PC-9 (cell line): ENCODE data around the gene ATG4B. TPM values are rescaled to one million over a fixed set of nuclear protein-coding genes. Genes with fewer than 3 reads are reported as not detected.

Experiments used
- BruUV-seq: library from RNA; stranded (reverse); fragments of 400-500 nt; replicated peaks from 2 replicates; lab custom pipeline; 2021; lab: Mats Ljungman, UMichigan
- CTCF ChIA-PET: fragments of 300-600 bp; sonication (Branson Sonifier 250); formaldehyde crosslinking; loops from one replicate; lab custom pipeline; 2022; ENCODE audit warnings: antibody characterized with exemption; lab: Charles Lee
- POLR2A ChIA-PET: fragments of 300-600 bp; sonication (Branson Sonifier 250); formaldehyde crosslinking; loops from one replicate; lab custom pipeline; 2022; ENCODE audit warnings: antibody characterized with exemption; ENCODE audit not compliant: unreplicated experiment; lab: Charles Lee
- DNase-seq, 2 experiments: peaks; one replicate each; pipeline versions ENCODE4 v3.0.0 to v3.0.0-alpha.2; 2015 to 2022; ENCODE audit warnings: mixed read lengths in 1 of 2
- H2AFZ ChIP-seq: fragments of 200-600 bp; sonication (generic); 2 replicates; pipeline ENCODE4 v1.8.1; 2017; ENCODE audit warnings: antibody characterized with exemption
- H3F3A ChIP-seq: fragments of 200-600 bp; sonication (generic); 2 replicates; pipeline ENCODE4 v1.8.1; 2017; ENCODE audit warnings: antibody characterized with exemption, mild to moderate bottlenecking, low read depth; ENCODE audit not compliant: insufficient read depth
- H3K27ac ChIP-seq: fragments of 200-600 bp; sonication (generic); 2 replicates; pipeline ENCODE4 v1.6.1; 2016; ENCODE audit warnings: mixed run types
- H3K27me3 ChIP-seq: fragments of 200-600 bp; sonication (generic); 2 replicates; pipeline ENCODE4 v1.6.1; 2016; ENCODE audit warnings: low read depth, mixed run types; ENCODE audit not compliant: insufficient read depth
- H3K36me3 ChIP-seq: fragments of 200-600 bp; sonication (generic); 2 replicates; pipeline ENCODE4 v1.6.1; 2016; ENCODE audit warnings: low read depth, mixed run types
- H3K4me1 ChIP-seq: fragments of 200-600 bp; sonication (generic); replicated peaks from 2 replicates; pipeline ENCODE4 v1.6.1; 2016; ENCODE audit warnings: mixed run types; ENCODE audit not compliant: insufficient read depth
- H3K4me2 ChIP-seq: fragments of 200-600 bp; sonication (generic); 2 replicates; pipeline ENCODE4 v1.6.1; 2017; ENCODE audit warnings: mixed run types
- H3K4me3 ChIP-seq: fragments of 200-600 bp; sonication (generic); 2 replicates; pipeline ENCODE4 v1.6.1; 2016; ENCODE audit warnings: mixed run types
- H3K79me2 ChIP-seq: fragments of 200-600 bp; sonication (generic); 2 replicates; pipeline ENCODE4 v1.6.1; 2017; ENCODE audit warnings: low read depth, mixed run types
- H3K9me2 ChIP-seq: fragments of 200-600 bp; sonication (generic); 2 replicates; pipeline ENCODE4 v1.8.1; 2017; ENCODE audit warnings: mild to moderate bottlenecking; ENCODE audit not compliant: insufficient read depth
- H3K9me3 ChIP-seq: fragments of 200-600 bp; sonication (generic); 2 replicates; pipeline ENCODE4 v1.8.1; 2016; ENCODE audit warnings: low read depth; ENCODE audit not compliant: insufficient read depth
- H4K20me1 ChIP-seq: fragments of 200-600 bp; sonication (generic); 2 replicates; pipeline ENCODE4 v1.8.1; 2017; ENCODE audit not compliant: insufficient read depth
- EZH2 ChIP-seq: fragments of 200-600 bp; sonication (generic); IDR thresholded peaks from 2 replicates; pipeline ENCODE4 v1.8.0; 2017; ENCODE audit warnings: antibody characterized with exemption, low read depth
- intact Hi-C: fragments of 100-400 bp; cut with micrococcal nuclease; formaldehyde crosslinking; loops from one replicate; pipeline ENCODE4 v1.10.0; 2022; ENCODE audit not compliant: unreplicated experiment
- total RNA-seq: library from RNA; stranded (reverse); gene quantifications from 2 replicates; pipeline ENCODE4 v1.2.3, GENCODE V29; 2021
- TF ChIP-seq, protein P1 (sequence below): fragments of 200-600 bp; sonication (generic); conservative IDR thresholded peaks from 2 replicates; pipeline ENCODE4 v1.6.1; 2017; ENCODE audit warnings: mixed run types, antibody characterized with exemption, mild to moderate bottlenecking, moderate library complexity

ATG4B gene
- total RNA-seq, 1 experiment from 2014 or later, result 162 TPM

DNA sequence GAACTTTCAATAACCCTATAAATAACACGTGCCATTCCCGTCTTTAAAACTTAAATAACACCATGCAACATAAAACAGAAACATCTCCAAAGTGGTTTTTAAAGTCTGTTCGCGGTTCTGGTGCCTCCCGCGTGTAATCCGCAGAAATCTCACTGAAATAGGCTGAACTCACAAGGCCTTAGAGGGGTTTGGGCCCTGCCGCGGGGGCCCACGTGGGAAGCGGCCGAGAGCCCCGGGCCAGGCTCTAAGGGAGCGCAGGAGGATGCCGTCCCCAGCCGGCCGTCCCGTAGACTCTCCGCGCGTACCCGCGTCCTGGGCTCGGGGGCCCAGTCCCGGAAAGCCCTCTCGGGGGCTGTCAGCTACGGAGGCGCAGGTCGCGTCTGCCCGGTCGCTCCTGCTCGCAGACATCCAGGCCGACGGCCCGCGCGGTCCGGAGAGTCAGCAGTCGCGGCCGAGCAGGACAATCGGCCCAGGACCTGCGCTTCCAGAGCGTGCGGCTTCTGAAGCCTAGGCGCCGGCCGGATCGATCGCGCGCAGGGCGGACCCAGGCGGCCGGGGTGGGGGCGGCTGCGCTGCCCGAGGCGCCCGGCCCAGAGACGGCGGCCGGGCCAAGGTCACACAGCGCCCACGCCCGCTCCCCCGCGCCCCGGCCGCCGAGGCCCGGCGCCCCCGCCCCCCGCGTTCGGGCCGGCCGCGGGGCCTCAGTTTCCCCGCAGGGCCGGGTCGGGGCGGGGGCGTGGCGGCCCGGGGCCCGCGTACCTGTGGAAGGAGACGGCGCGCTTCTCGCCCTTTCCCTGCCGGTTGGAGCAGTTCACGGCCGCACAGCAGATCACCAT, 1.1 kb upstream of the ATG4B start:
- H3K9me2 ChIP-seq, result no peaks in the 10 kb centered on the region
- peak overlapping the region; percentile 84 for H3K4me2 ChIP-seq
- peak overlapping the region; percentile 43 for H3K27ac ChIP-seq
- CTCF ChIA-PET, result interaction anchor here (0.7 kb wide), 1 partner anchor 10 kb away, joined by 5 read pairs; no protein-coding TSS in a partner anchor
- H3K4me1 ChIP-seq, result peaks cover 25% of the 10 kb centered on the region
- H3F3A ChIP-seq, result no peaks in the 10 kb centered on the region
- POLR2A ChIA-PET, result interaction anchor here (0.6 kb wide), 2 partner anchors 379 to 1049 kb away, joined by 4 to 6 read pairs; no protein-coding TSS in a partner anchor
- peak; percentile 44 to 60 for DNase-seq
- no peaks in the 10 kb centered on the region for H3K27me3 ChIP-seq
- TF ChIP-seq, protein P1, sequence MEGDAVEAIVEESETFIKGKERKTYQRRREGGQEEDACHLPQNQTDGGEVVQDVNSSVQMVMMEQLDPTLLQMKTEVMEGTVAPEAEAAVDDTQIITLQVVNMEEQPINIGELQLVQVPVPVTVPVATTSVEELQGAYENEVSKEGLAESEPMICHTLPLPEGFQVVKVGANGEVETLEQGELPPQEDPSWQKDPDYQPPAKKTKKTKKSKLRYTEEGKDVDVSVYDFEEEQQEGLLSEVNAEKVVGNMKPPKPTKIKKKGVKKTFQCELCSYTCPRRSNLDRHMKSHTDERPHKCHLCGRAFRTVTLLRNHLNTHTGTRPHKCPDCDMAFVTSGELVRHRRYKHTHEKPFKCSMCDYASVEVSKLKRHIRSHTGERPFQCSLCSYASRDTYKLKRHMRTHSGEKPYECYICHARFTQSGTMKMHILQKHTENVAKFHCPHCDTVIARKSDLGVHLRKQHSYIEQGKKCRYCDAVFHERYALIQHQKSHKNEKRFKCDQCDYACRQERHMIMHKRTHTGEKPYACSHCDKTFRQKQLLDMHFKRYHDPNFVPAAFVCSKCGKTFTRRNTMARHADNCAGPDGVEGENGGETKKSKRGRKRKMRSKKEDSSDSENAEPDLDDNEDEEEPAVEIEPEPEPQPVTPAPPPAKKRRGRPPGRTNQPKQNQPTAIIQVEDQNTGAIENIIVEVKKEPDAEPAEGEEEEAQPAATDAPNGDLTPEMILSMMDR, result no peak
- no peak for TF ChIP-seq EZH2
- peaks cover 85% of the 10 kb centered on the region for H3K79me2 ChIP-seq
- H2AFZ ChIP-seq, result peak overlapping the region; percentile 82
- no TSS peak for BruUV-seq
- H3K36me3 ChIP-seq, result peaks cover 12% of the 10 kb centered on the region
- H3K9me3 ChIP-seq, result no peaks in the 10 kb centered on the region
- H3K4me3 ChIP-seq, result peak overlapping the region; percentile 92
- peaks cover 41% of the 10 kb centered on the region for H4K20me1 ChIP-seq
- intact Hi-C loops, result loop anchor here (1.0 to 10.0 kb wide), 2 partner anchors 128 to 362 kb away; partner anchors contain the start of gene STK25

DNA sequence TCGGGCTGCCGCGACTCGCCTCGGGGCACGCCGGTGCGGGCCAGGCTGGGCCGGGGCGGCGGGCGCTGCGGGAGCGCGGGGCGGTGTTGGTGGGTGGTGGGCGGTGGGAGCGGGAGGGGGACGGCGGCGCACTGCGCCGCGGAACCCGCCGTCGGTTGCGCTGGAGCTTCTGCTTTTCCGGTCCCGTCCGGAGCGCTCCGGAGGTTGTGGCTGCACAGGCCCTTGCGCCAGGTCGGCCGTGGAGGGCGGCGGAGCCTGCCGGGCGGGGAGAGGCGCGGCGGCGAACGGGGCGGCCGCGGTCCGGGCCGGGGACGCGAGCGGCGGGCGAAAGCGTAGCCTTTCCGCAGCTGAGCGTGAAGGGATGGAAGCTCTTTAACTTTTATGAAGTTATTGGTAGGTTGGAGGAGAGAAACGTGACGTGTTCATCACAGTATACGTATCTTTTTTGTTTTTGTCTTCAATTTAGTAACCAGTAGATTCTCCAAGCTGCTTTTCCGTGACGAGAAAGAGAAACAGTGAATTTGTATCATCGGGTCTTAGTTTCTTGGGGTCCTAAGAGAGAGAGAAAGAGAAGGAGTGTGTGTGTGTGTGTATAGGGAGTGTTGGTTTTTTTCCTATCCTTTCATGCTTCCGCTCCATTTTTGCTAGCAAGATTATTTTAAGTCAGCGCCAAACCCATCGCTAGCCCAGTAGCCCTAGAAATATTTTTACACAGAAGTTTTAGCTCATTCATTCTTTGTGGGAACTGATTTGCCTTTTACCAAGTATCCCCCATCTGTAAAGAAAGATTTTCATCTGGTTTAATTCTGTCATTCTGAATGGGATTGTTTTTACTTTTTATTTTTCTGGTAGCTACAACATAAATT, 535 bp downstream of the ATG4B start:
- H4K20me1 ChIP-seq, result peaks cover 53% of the 10 kb centered on the region
- no peaks in the 10 kb centered on the region for H3F3A ChIP-seq
- no peaks in the 10 kb centered on the region for H3K27me3 ChIP-seq
- peaks cover 25% of the 10 kb centered on the region for H3K4me1 ChIP-seq
- TF ChIP-seq EZH2, result no peak
- TF ChIP-seq, protein P1, result no peak
- ChIA-PET POLR2A (interaction anchor here (0.5 to 0.6 kb wide), 3 partner anchors 50 to 1073 kb away, joined by 3 to 4 read pairs (median 3); no protein-coding TSS in a partner anchor), CTCF (interaction anchor here (0.6 to 0.8 kb wide), 4 partner anchors 41 to 560 kb away, joined by 3 to 7 read pairs (median 4); no protein-coding TSS in a partner anchor)
- H3K79me2 ChIP-seq, result peaks cover 88% of the 10 kb centered on the region
- H3K4me2 ChIP-seq, result peak overlapping the region; percentile 79
- H3K9me3 ChIP-seq, result no peaks in the 10 kb centered on the region
- peak overlapping the region; percentile 92 for H2AFZ ChIP-seq
- TSS peak; percentile 44 for BruUV-seq
- no peaks in the 10 kb centered on the region for H3K9me2 ChIP-seq
- peak in 1 of 2 experiments; percentile 52 for DNase-seq
- H3K27ac ChIP-seq, result no peak overlapping the region; the same call in 1 of the 2 replicates
- intact Hi-C loops, result loop anchor here (1.0 to 10.0 kb wide), 2 partner anchors 130 to 363 kb away; partner anchors contain the start of gene STK25
- H3K4me3 ChIP-seq, result peak overlapping the region; percentile 92
- no peaks in the 10 kb centered on the region; the same call in 1 of the 2 replicates for H3K36me3 ChIP-seq

DNA sequence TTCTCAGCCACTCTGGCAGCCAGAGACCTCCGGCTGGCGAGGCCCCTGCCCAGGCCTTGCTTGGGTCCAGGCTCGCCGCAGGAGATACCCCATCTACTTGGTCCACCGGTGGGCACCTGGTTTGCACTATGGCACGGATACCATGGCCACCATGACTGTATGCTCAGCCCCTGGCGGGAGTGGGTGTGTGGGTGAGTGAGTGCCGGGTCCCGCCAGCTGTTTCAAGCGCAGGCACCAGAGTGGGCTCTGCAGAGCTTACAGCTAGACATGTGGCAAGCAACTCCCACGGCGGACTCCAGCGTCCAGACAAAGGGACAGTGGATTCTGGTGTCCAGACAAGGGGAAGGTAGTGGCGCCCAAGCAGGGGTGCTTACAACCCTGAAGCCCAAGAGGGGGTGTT, 1.4 kb downstream of the ATG4B start:
- intact Hi-C loops, result loop anchor here (10.0 kb wide), 1 partner anchor 364 kb away; no protein-coding TSS in a partner anchor
- Histone ChIP-seq H2AFZ (no peak overlapping the region), H3F3A (no peaks in the 10 kb centered on the region), H3K9me3 (no peaks in the 10 kb centered on the region), H3K36me3 (no peaks in the 10 kb centered on the region), H4K20me1 (peaks cover 57% of the 10 kb centered on the region), H3K9me2 (no peaks in the 10 kb centered on the region), H3K27me3 (no peaks in the 10 kb centered on the region), H3K79me2 (peaks cover 86% of the 10 kb centered on the region), H3K27ac (no peak overlapping the region), H3K4me3 (peak overlapping the region; percentile 92), H3K4me1 (peaks cover 25% of the 10 kb centered on the region), H3K4me2 (peak overlapping the region; percentile 79)
- CTCF ChIA-PET, result interaction anchor here (0.6 kb wide), 2 partner anchors 76 to 79 kb away, joined by 3 to 7 read pairs; no protein-coding TSS in a partner anchor
- DNase-seq, result no peak
- no peak for TF ChIP-seq EZH2
- TF ChIP-seq, protein P1, result no peak
- POLR2A ChIA-PET, result no interaction called here
- BruUV-seq, result no TSS peak
